ENCODE results near the gene MAMDC4.

The MAMDC4 gene

DNA sequence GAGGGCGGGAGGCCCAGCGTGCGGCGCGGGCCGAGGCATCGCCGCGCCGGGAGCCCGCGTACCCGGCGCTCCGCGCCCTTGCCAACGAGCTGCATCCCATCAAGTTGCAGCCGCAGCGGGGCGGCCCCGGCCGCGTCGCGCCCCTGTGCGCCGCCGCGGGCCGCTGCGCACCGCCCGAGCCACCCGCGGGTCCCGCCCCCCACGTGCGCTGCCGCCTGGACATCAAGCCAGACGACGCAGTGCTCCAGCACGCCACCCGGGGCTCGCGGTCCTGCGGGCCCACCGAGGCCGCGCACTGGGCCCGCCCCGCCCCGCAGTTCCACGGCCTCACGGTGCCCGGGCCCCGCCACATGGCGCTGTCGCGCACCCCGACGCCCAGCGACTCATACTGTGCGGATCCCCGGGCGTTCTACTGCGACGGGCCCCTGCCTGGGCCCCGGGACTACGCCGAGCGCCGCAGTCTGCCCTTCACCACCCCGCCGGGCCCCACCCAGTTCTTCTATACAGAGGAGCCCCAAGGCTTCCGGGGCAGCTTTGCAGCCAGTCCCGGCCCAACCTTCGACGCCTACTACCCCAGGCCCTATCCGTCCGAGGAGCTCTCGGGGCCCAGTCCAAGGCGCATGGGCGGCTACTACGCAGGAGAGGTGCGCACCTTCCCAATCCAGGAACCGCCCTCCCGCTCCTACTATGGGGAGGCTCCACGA lies 7.2 kb upstream of the MAMDC4 start:
- TF ChIP-seq ZFX (IDR thresholded peaks at IDR 0.05) = no peak
- TF ChIP-seq, protein P1, sequence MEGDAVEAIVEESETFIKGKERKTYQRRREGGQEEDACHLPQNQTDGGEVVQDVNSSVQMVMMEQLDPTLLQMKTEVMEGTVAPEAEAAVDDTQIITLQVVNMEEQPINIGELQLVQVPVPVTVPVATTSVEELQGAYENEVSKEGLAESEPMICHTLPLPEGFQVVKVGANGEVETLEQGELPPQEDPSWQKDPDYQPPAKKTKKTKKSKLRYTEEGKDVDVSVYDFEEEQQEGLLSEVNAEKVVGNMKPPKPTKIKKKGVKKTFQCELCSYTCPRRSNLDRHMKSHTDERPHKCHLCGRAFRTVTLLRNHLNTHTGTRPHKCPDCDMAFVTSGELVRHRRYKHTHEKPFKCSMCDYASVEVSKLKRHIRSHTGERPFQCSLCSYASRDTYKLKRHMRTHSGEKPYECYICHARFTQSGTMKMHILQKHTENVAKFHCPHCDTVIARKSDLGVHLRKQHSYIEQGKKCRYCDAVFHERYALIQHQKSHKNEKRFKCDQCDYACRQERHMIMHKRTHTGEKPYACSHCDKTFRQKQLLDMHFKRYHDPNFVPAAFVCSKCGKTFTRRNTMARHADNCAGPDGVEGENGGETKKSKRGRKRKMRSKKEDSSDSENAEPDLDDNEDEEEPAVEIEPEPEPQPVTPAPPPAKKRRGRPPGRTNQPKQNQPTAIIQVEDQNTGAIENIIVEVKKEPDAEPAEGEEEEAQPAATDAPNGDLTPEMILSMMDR (conservative IDR thresholded peaks at IDR 0.05) = no peak
- no peak overlapping the region for H3K27ac ChIP-seq

DNA sequence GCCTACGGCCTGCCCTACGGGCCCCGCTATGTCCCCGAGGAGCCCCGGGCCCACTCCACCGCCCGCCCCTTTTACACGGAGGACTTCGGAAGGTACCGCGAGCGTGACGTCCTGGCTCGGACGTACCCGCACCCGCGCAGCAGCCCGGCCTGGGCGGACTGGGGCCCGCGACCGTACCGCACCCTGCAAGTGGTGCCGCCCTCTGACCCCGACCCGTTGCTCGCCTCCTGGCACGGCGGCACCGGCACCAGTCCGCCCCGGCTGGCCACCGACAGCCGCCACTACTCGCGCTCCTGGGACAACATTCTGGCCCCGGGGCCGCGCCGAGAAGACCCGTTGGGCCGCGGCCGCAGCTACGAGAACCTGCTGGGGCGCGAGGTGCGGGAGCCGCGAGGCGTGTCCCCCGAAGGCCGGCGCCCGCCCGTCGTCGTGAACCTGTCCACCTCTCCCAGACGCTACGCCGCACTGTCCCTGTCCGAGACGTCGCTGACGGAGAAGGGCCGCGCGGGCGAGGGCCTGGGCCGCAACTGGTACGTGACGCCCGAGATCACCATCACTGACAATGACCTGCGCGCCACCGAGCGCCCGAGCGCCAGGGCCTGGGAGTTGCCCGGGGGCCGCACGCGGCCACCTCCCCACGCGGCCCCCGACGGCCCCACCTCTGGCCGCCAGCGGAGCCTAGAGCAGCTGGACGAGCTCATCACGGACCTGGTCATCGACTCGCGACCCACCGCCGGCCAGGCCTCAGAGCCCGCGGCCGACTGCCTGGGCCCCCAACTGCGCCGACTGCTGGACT lies 6.5 kb upstream of the MAMDC4 start:
- TF ChIP-seq ZFX (IDR thresholded peaks at IDR 0.05) = no peak
- TF ChIP-seq, protein P1 (conservative IDR thresholded peaks at IDR 0.05) = no peak
- no peak overlapping the region for H3K27ac ChIP-seq

DNA sequence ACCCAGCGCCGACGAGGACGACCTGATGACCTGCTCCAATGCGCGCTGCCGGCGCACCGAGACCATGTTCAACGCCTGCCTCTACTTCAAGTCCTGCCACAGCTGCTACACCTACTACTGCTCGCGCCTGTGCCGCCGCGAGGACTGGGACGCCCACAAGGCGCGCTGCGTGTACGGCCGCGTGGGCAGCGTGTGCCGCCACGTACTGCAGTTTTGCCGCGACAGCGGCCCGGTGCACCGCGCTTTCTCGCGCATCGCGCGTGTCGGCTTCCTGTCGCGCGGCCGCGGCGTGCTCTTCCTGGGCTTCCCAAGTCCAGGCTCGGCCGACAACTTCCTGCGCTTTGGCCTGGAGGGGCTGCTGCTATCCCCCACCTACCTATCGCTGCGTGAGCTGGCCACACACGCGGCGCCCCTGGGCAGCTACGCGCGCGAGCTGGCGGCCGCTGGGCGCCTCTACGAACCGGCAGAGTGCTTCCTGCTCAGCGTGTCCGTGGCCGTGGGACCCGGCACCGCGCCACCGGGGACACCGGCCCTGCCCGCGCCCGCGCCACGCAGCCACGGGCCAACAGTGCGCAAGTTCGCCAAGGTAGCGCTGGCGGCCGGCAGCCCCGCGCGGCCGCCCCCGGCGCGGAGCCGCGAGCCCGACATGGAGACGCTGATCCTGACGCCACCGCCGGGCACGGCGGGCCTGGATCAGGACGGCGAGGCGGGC lies 5.6 kb upstream of the MAMDC4 start:
- TF ChIP-seq, protein P1 (conservative IDR thresholded peaks at IDR 0.05) = no peak
- TF ChIP-seq ZFX (IDR thresholded peaks at IDR 0.05) = no peak
- H3K27ac ChIP-seq = no peak overlapping the region; the same call in 1 of the 2 replicates

DNA sequence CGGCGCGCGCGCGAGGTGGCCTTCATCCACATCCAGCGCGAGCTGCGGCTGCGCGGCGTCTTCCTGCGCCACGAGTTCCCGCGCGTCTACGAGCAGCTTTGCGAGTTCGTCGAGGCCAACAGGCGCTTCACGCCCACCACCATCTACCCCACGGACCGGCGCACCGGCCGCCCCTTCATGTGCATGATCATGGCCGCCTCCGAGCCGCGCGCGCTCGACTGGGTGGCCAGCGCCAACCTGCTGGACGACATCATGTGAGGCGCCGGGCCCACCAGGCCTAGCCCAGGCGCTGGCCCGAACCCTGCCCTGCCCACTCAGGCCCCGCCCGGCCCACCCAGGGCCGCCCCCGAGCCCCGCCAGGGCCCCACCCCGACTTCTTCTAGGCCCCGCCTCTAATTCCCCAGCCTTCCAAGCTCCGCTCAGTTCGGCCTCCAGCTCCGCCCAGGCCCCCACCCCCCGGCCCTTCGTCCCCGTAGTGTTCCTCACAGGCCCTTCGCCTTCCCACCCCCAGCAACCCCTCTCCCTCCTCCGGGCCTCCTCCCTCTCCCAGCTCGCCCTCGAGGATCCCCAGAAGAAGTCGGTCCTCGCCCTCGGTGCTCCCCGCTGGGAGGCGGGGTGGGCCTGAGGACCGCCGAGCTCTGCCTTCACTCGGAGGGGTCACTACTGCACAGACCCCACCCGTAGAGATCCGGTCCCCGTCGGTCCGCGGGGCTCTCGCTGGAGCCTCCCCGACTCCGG lies 4.9 kb upstream of the MAMDC4 start:
- TF ChIP-seq ZFX (IDR thresholded peaks at IDR 0.05) = no peak
- TF ChIP-seq, protein P1 (conservative IDR thresholded peaks at IDR 0.05) = no peak
- H3K27ac ChIP-seq = peak overlapping the region; percentile 96

DNA sequence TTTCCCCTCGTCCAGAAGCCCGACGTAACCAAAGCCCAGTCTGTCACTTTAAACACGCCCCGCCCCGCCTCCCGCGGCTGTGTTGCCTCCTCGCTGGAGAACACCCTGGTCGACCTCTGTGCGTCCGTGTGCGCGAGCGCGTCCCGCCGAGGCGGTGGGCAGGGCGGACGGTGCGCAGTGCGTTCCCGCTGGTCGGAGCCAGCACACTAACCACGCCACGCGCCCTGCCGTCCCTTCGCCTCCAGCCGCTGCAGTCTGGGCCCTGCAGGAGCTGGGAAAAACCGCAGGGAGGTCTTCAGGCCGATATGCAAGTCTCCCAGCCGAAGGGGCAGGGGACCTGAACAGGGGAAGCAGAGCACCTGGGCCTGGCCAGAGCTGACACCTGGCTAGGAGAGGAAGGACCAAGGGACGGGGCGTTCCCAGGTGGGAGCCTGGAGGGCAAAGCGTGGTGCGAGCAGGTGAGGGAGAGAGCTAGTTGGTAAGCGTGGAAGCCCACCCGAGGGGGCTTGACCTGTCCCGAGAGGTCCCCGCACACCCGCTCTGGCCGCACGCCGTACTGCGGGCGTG lies 4.2 kb upstream of the MAMDC4 start:
- peak; percentile 66 for TF ChIP-seq ZFX (IDR thresholded peaks at IDR 0.05)
- TF ChIP-seq, protein P1 (conservative IDR thresholded peaks at IDR 0.05) = no peak
- H3K27ac ChIP-seq = peak overlapping the region; percentile 96

DNA sequence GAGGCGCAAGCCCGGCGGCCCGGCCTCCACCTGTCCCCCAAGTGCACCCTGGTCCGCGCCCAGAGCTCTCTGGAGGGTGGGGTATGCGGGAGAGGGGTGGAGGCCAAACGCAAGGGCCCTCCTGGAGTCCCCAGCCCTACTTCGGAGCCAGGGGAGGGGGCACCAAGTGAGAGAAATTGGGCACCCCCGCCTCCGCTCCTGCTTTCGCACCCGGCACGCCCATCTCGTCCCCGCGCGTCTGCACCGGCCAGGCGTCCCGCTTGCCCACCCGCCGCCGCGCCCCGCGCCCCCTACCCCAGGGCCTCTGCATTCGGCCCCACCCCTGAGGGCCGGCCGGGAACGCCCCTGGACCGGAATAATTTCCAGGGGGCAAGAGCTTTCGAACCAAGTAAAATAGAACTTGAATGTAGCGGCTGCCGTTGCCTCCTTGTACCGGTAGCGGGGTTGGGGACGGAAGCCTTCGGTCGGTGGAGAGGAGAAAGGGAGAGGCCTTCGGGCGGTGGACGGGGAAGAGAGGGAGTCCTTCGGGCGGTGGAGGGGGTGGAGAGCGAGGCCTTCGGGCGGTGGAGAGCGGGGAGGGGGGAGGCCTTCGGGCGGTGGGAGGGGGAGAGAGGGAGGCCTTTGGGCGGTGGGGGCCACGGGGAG lies 3.6 kb upstream of the MAMDC4 start:
- H3K27ac ChIP-seq = peak overlapping the region; percentile 96
- TF ChIP-seq ZFX (IDR thresholded peaks at IDR 0.05) = 0 out of 2 replicates have a peak, but pooled peaks have one; percentile 24
- TF ChIP-seq, protein P1 (conservative IDR thresholded peaks at IDR 0.05) = no peak
